DMS 273 (cell line): ENCODE results near the gene LY9.
A peak's percentile ranks its signal among the peaks of the same experiment; 100 is the strongest.

Source experiments
- DNase-seq: peaks from one replicate; lab custom pipeline; 2025; ENCODE audit not compliant: unreplicated experiment; lab: John Stamatoyannopoulos, UW

LY9 gene

DNA sequence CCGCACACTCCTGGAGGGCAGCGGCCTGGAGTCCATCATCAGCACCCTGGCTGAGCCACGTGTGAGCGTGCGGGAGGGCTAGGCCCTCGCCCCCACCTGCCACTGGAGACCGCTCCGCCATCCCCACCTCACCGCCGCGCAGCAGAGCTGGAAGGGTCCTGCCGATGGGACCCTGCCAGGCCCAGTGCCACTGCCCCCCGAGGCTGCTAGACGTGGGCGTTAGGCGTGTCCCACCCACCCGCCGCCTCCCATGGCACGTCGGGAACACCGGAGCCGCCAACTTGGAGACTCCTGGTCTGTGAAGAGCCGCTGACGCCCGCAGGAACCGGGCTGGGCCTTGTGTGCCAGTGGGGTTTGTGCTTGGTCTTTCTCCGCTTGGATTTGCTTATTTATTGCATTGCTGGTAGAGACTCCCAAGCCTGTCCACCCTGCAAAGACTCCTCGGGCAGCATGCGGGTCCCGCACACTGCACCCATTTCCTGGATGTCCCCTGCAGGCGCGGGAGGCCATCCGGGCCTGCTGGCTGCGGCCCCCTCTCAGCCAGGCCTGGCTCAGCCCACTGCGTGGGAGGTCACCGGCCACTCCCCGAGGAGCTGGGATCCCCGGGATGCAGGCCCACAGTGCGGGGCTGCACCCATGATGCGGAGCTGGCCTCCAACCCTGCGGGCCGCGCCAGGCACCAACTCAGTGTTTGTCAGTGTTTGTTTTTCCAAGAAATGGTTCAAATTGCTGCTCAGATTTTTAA lies 6.0 kb downstream of the LY9 start:
- DNase-seq: no peak

DNA sequence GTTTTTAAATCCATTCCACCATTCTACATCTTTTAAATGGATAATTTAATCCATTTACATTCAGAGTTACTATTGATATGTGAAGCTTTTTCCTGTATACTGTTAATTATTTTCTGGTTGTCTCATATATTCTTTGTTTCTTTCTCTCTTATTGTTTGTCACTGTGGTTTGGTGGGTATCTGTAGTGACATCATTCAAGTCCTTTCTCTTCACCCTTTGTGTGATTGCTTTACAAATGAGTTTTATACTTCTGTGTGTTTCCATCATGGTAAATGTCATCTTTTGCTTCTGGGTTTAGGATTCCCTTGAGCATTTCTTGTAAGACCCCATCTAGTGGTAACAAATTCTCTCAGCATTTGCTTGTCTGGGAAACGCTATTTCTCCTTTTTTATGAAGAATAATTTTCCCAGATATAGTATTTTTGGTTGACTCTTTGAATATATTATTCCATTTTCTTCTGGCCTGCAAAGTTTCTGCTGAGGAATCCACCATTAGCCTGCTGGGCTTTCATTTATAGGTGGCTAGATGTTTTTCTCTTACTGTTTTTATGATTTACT lies 10.2 kb downstream of the LY9 start:
- no peak for DNase-seq

DNA sequence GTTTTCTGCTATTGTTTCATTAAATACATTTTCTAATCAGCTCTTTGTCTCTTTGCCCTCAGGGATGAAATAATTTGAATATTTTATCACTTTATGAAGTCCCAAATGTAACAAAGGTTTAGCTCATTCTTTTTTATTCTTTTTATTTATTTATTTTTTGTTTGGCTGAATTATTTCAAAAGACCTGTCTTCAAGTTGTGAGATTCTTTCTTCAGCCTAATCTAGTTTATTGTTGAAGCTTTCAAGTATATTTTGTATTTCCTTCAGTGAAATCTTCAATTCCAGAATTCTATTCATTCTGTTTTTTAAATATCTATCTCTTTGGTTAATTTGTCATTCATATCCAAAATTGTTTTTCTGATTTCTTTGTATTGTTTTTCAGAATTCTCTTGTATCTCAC lies 10.8 kb downstream of the LY9 start:
- no peak for DNase-seq

DNA sequence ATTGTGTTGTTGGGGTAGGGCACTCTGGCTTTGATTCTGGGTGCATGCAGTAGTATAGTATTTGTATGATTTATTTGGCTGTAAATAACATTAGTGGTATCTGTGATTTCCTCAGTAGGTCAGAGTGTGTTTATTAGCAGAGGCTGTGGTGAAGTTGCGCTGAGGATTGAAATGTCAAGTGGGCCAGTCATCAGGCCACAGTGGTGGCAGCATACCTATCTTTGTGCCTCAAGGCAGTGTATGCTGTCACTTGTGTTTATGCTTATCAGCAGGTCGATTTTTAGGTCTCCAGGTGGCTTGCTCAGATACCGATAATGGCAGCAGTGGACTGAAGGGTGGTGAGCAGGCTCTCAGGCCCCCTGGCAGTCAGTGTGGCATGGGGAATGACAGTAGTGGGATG lies 11.3 kb downstream of the LY9 start:
- DNase-seq: no peak

DNA sequence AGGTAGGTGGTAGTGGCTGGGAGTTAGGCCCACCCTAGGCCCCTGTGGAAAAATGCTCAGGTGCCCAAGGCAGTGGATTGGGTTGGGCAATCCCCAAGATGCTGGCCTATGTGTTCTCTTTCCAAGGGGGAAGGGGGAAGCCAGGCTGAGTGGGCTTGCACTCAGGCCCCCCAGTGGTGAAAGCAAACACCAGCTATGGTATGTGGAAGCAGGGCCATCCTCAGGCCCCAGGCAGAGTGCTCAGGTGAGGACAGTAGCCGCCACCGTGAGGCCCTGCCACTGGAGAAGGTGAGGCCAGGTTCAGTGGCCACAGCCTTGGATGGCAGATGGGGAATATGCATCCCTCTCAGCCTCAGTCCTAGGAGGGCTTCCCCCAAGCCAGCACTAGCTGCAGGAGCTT lies 11.8 kb downstream of the LY9 start:
- DNase-seq: no peak

DNA sequence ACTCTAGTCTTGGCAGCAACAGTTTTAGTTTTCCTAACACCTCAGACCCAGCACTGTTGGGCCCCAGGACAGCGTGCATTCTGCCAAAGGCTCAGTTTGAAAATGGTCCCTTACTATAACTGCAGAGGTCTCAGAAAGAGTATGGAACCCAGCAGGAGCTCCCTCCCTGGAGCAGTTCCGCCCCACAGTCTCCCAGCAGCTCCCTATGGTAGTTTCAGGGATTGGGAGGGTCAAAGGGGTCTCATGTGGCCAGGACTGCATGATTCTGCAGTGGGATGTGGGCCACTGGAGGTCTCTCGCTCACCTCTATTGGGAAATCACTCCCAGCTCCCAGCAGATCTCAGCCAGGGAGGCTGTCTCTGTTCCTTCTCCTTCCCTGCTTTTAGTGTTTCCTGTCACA lies 12.3 kb downstream of the LY9 start:
- no peak for DNase-seq

DNA sequence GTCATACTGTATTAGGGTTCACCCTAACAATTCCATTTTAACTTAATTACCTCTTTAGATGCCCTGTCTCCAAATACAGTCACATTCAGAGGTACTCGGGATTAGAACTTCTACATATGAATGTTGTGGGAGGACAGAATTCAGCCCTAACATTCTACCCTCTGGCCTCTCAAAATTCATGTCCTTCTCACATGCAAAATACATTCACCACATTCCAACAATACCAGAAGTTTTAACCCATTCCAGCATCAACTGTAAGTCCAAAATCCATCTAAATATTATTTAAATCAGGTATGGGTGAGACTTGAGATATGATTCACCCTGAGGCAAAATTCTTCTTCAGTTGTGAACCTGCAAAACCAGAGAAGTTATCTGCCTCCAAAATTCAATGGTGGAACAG lies 14.5 kb downstream of the LY9 start:
- no peak for DNase-seq

DNA sequence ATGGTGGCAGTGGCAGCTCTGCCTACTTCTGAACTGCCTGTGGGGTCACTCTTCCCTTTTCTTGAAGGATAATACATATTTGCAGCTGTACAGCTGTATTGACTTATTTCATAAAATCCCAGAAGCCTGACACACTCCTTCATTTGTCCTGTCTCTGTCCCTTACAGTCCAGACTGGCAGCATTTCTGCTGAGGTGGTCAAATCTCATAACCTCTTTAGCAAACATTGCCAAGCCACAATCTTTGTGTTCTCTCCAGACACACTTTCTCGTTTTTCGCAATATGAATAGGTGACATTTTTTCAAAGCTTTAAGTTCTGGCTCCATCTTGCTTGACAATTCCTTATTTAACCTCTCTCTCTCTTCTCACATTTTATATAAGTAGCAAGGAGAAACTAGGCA lies 15.2 kb downstream of the LY9 start:
- DNase-seq: no peak

DNA sequence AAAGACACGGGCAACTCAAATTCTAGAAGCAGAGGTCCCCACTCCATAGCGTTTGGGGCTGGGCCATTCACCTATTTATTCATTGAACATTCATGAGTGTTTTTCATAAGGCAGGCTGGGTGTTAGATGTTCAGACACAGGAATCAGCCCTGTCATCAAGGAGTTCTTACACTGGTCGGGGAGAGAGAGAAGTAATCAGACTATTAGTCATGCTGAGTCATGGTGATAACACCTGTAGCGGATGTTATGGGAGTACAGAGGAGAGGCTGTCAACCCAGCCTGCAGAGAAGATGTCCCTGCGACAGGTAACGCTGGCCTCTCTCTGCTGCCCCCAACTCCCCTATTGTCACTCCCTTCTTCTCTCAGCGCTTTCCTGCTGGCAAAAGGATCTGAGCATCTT lies 17.2 kb downstream of the LY9 start:
- DNase-seq: no peak

DNA sequence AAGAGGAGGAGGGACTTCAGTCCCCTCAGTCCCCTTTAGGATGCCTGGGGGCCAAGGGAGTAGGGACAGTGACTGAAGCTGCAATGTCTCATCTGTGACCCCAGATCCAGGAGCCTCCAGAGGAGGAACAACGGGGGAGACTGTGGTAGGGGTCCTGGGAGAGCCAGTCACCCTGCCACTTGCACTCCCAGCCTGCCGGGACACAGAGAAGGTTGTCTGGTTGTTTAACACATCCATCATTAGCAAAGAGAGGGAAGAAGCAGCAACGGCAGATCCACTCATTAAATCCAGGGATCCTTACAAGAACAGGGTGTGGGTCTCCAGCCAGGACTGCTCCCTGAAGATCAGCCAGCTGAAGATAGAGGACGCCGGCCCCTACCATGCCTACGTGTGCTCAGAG lies 18.3 kb downstream of the LY9 start:
- DNase-seq: no peak

DNA sequence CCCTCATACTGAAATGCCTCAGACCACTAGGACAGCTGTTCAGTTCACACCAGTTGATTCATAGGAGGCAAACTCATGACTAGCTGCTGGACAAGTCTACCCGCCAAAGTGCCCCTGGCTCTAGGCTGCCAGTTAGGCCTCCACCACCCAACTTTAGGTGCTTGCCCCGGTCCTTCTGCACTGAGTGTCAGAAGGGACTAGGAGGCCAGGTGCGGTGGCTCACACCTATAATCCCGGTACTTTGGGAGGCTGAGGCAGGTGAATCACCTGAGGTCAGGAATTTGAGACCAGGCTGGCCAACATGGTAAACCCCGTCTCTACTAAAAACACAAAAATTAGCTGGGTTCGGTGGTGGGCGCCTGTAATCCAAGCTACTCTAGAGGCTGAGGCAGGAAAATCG lies 18.9 kb downstream of the LY9 start:
- no peak for DNase-seq

DNA sequence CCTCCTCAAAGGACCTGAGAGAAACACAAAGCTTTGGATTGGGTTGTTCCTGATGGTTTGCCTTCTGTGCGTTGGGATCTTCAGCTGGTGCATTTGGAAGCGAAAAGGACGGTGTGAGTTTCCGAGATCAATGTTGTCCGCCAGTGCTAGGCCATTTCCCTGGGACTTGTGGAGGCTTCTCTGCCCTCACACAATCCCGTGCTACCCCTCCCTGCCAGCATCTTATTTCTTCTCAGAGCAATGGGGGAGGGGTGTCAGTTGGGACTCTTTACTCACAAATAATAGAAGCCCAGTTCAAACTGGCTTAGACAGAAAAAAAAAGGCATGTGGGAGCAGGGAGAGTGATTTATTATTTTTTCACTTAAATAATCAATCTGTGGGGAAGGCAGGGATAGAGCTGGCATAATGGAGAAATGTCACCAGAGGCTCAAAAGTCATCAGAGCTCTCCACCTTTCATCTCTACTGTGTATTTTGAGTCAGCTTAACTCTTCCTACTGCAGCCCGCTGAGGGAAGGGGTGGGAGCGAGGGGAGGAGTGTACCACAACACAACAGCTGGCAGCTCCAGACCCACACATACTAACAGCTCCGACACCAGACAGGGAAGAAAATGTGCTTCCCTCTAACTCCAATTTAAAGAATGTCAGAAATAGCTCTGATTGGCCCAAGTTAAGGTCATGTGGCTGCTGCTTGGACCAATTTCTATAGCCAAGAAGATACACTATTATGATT lies 22.4 kb downstream of the LY9 start:
- no peak for DNase-seq

DNA sequence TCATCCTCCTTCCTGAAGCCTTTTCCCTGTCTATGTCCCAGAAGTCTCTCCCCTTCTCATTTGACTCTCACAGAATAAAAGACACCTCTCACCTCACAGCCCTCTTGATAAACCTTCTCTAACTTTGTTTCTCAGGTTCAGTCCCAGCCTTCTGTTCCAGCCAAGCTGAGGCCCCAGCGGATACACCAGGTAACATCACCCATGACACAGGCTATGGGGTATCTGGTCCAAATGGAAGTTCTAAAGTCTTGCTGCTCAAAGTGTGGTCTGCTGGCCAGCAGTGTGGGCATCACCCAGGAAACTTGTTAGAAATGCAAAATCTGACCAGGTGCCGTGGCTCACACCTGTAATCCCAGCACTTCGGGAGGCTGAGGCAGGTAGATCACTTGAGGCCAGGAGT lies 23.2 kb downstream of the LY9 start:
- no peak for DNase-seq

DNA sequence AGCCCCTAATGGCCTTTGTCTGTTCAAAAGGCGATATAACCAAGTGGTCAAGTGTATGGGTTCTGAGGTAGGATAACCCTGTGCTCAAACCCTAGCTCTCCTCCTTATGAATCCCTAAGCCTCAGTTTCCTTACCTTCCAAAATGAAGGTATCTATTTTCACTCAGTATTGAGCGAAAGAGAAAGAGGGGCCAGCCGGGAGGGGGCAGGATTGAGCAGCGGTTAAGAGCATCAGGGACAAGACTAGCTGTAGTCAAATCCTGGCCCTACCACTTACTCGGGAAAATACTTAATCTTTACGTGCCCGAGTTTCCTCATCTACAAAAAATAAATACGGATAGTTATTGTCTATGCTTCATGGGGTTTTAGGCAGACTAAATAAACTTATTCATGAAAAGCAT lies 25.7 kb downstream of the LY9 start:
- peak; percentile 30 for DNase-seq

DNA sequence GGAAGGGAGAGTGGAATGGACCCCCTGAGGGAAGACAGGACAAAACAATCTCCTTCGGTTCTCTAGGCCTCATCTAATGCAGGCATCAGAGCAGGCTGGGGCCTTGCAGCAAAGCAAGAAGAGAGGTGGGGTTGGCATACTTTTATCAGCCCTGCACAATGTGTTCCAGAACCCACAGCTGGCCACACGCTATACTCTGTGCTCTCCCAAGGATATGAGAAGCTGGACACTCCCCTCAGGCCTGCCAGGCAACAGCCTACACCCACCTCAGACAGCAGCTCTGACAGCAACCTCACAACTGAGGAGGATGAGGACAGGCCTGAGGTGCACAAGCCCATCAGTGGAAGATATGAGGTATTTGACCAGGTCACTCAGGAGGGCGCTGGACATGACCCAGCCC lies 27.3 kb downstream of the LY9 start:
- DNase-seq: no peak

DNA sequence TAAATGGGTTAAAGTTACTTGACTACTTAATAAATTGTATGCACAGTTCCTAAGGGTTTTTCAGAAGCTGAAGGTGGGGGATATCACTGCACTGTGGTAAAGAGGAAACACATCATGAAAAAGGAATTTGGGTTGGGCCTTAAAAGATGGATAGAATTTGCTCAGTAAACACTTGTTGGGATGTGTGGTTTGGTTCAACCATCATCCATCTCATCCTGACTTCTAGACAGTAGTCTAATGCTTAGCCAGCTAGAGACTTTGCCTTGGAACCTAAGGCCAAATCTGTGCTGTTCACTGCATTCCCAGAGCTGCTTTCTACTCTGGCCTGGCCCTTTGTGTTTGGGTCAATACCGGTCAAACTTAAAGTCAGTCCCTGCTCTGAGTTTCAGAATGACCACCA lies 30.6 kb downstream of the LY9 start:
- no peak for DNase-seq

DNA sequence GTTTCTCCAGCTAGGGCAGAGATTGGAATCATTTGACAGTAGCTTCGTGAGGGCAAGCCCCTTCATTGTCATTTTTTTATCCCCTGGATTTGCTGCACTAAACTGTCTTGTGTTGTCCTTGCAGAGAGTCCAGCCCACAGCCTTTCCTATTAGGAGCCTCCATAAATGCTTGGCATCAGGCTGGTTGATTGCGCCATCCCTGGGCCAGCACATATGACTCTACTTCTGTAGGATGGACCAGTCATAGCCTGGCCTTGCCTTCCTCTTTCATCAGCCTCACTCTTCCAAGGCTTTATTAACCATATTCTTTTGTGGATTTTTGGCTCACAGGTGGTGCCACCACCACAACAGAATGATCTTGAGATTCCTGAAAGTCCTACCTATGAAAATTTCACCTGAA lies 31.4 kb downstream of the LY9 start:
- no peak for DNase-seq

DNA sequence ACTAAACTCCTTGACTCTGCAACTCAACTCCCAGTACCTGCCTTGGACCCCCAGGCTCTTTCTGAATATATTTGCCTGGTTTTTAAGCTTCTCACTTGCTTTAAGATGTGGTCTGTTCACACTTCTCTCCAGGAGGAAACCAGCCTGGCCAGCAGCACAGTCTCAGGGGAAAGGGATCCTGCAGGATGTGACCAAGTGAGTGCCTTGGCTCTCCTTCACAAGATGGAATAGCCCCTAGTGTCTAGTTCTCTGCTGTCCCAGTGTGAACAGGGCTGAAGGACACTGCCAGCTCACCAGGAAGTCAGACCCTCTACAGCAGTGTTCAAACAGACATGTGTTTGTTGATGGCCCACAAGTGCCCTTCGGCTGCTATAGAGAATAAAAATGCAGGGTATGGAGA lies 33.8 kb downstream of the LY9 start:
- DNase-seq: no peak

DNA sequence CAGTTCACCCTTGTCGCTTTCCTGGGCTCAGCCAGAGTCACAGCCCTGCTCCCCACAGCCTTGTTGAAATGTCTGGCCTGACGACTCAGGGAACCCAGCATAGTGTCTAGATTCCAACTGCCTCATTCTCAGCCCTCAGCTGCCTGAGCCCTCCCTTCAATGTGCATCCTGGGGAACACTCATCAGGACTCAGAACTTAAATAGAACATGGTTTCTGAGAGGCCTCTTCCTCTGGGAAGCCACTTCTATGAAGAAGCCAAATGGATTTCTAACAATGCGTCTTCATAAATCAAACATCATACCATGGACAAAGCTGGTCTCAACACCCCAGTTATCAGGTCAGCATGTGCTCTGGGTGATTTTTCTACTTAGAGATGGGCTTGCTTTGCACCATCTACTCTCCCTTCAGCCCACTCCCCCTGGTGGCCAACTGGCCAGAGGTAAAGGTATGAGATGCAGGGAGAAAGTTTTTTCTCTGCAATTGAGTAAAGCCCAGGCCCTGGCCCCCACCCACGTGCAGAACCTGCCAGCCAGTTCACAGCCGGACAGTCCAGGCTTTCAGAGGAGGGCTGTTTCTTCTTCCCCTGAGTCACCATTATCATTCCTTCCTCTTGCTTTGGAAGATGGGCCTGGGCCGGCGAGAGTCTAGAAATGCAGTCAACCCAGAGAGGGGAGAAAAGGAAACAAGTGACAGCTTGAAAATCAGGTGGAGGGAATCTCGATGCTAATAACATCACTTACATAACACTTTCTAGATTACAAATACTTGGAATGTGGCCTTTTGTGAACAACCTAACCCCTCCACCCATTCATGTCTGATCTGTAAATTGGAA lies 34.6 kb downstream of the LY9 start:
- peak; percentile 80 for DNase-seq

DNA sequence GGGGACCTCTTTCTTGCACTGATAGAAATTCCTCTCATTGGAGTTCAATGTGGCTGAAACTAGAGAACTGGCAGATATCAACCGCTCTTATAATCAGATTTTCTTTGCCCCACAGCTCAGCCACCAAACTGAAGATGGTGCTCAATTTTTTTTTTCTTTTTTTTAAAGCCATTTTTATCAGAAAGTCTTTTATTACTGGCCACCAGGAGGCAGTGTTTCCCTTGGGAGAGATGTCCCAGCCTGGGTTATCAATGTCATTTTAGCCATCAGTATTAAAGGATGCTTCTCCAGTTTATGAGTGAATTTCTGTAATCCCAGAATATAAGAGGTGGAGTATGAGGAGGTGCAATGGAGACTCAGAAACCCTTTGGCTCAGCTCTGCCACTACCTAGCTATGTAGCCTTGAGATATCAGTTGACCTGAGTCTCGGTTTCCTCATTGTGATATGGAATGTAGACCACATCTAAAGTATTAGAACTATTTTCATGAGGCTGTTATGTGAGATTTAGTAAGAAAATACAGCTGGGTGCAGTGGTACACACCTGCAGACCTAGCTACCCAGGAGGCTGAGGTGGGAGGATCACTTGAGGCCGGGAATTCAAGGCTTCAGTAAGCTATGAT lies 39.1 kb downstream of the LY9 start:
- peak; percentile 67 for DNase-seq

DNA sequence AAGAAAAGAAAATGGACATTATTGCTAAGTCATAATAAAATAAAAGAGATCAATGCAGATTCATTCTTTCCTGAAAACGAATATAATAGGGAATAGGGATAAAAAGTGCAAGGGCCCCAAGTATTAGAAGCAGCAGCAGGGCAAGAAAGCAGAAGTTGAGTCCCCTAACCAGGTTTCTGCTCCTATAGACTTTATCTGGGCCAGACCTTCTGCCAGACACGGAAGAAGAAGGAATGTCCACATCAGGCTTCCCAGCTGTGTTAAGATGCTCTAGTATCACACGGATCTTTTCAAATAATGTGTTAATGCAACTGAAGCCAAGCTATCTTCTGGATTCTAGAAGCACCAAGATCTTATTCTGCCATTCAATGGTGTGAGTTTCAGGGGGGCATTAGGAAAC lies 39.8 kb downstream of the LY9 start:
- no peak for DNase-seq
